H1 (cell line): ENCODE results near the gene N4BP3. TPM values are rescaled to one million over a fixed set of nuclear protein-coding genes. Genes with fewer than 3 reads are reported as not detected.

ENCODE experiments used
- CTCF ChIA-PET: fragments of 300-600 bp; sonication (Branson Sonifier 250); formaldehyde crosslinking; loops from one replicate; lab custom pipeline; 2021; ENCODE audit not compliant: partially characterized antibody; lab: Charles Lee
- POLR2A ChIA-PET: fragments of 300-600 bp; sonication (Branson Sonifier 250); formaldehyde crosslinking; loops from one replicate; lab custom pipeline; 2021; ENCODE audit warnings: inconsistent platforms; ENCODE audit not compliant: partially characterized antibody; lab: Charles Lee
- DNase-seq, 2 experiments: peaks; one replicate each; pipeline versions ENCODE4 v3.0.0 to v3.0.0-alpha.2; 2010 to 2022; ENCODE audit warnings: low spot score in 2 of 2, low read depth in 1 of 2, mixed read lengths in 1 of 2
- FAIRE-seq: peaks from 2 replicates; lab custom pipeline; 2011; peaks lifted over from hg19 to GRCh38; lab: Jason Lieb, UNC
- H2AFZ ChIP-seq: 2 replicates; pipeline ENCODE4 v1.8.1; 2012; ENCODE audit warnings: low read length, inconsistent platforms
- H2AK5ac ChIP-seq: 2 replicates; pipeline ENCODE4 v1.6.1; 2013; ENCODE audit warnings: low read depth, low read length
- H2BK120ac ChIP-seq: replicated peaks from 2 replicates; pipeline ENCODE3; 2013; ENCODE audit warnings: low read depth, low read length, inconsistent platforms
- H2BK12ac ChIP-seq: 2 replicates; pipeline ENCODE4 v1.6.1; 2013; ENCODE audit warnings: low read depth, low read length
- H2BK15ac ChIP-seq: 2 replicates; pipeline ENCODE4 v1.6.1; 2013; ENCODE audit warnings: low read length
- H2BK20ac ChIP-seq: 2 replicates; pipeline ENCODE4 v1.6.1; 2013; ENCODE audit warnings: low read length
- H2BK5ac ChIP-seq: 2 replicates; pipeline ENCODE4 v1.6.1; 2013; ENCODE audit warnings: low read depth, low read length
- H3K14ac ChIP-seq: 2 replicates; pipeline ENCODE4 v1.6.1; 2013; ENCODE audit warnings: inconsistent platforms; ENCODE audit not compliant: insufficient read length
- H3K18ac ChIP-seq: 2 replicates; pipeline ENCODE4 v1.6.1; 2013; ENCODE audit warnings: low read length; ENCODE audit errors: extremely low read depth
- H3K23ac ChIP-seq: 2 replicates; pipeline ENCODE4 v1.6.1; 2013; ENCODE audit warnings: inconsistent platforms; ENCODE audit not compliant: insufficient read length
- H3K23me2 ChIP-seq: 2 replicates; pipeline ENCODE4 v1.6.1; 2013; ENCODE audit warnings: low read depth, low read length
- H3K27ac ChIP-seq: 2 replicates; pipeline ENCODE4 v1.6.1; 2011; ENCODE audit warnings: low read depth, low read length, inconsistent platforms
- H3K27me3 ChIP-seq, 4 experiments: replicated peaks in 1 of 4; 1 replicate in 1 of 4; 2 replicates in 3 of 4; pipeline versions ENCODE4 v1.6.1 to v1.8.1; 2011 to 2013; ENCODE audit warnings: low read length in 3 of 4, mild to moderate bottlenecking in 3 of 4, inconsistent platforms in 2 of 4, mixed read lengths in 2 of 4, moderate library complexity in 1 of 4; ENCODE audit not compliant: control insufficient read depth in 3 of 4, insufficient read depth in 3 of 4; ENCODE audit errors: extremely low read depth in 1 of 4
- H3K36me3 ChIP-seq, 4 experiments: 2 replicates each; pipeline versions ENCODE4 v1.6.1 to v1.8.1; 2011 to 2013; ENCODE audit warnings: mild to moderate bottlenecking in 4 of 4, low read length in 3 of 4, moderate library complexity in 2 of 4, control low read depth in 1 of 4, inconsistent platforms in 1 of 4; ENCODE audit not compliant: insufficient read depth in 4 of 4, control insufficient read depth in 2 of 4
- H3K4ac ChIP-seq: replicated peaks from 2 replicates; pipeline ENCODE3; 2013; ENCODE audit warnings: low read length, low read depth, mixed read lengths, inconsistent platforms; ENCODE audit not compliant: insufficient read length
- H3K4me1 ChIP-seq, 4 experiments: replicated peaks in 1 of 4; 1 replicate in 1 of 4; 2 replicates in 3 of 4; pipeline versions ENCODE4 v1.6.1 to v1.8.1; 2011 to 2013; ENCODE audit warnings: low read length in 3 of 4, inconsistent platforms in 2 of 4, mixed read lengths in 1 of 4; ENCODE audit not compliant: insufficient read depth in 4 of 4, control insufficient read depth in 3 of 4
- H3K4me2 ChIP-seq, 2 experiments: 2 replicates each; pipeline versions ENCODE4 v1.6.1 to v1.8.1; 2011 to 2013; ENCODE audit warnings: low read depth in 2 of 2, low read length in 2 of 2, control low read depth in 1 of 2, inconsistent platforms in 1 of 2, mild to moderate bottlenecking in 1 of 2; ENCODE audit not compliant: insufficient read depth in 1 of 2
- H3K4me3 ChIP-seq, 4 experiments: fragments of 200-600, 300-600 bp in 1 of 4; sonication (generic), shearing (Covaris generic), sonication (Bioruptor Twin) in 1 of 4; 2 replicates each; pipeline versions ENCODE4 v1.5.1 to v1.8.1; 2011 to 2016; ENCODE audit warnings: low read length in 4 of 4, low read depth in 3 of 4, control low read depth in 2 of 4, inconsistent platforms in 2 of 4, mild to moderate bottlenecking in 2 of 4, mixed read lengths in 1 of 4, moderate library complexity in 1 of 4; ENCODE audit not compliant: insufficient read depth in 2 of 4; ENCODE audit errors: extremely low read depth in 1 of 4
- H3K56ac ChIP-seq: replicated peaks from 2 replicates; pipeline ENCODE3; 2013; ENCODE audit warnings: low read depth, mild to moderate bottlenecking, mixed read lengths, low read length, inconsistent platforms; ENCODE audit not compliant: insufficient read length
- H3K79me1 ChIP-seq: 2 replicates; pipeline ENCODE4 v1.6.1; 2013; ENCODE audit warnings: low read depth, low read length, control low read depth
- H3K79me2 ChIP-seq, 2 experiments: 2 replicates each; pipeline versions ENCODE4 v1.6.1 to v1.8.1; 2012 to 2013; ENCODE audit warnings: low read length in 2 of 2, mild to moderate bottlenecking in 2 of 2, inconsistent platforms in 1 of 2; ENCODE audit not compliant: insufficient read depth in 2 of 2, control insufficient read depth in 1 of 2
- H3K9ac ChIP-seq, 4 experiments: replicated peaks in 1 of 4; 1 replicate in 1 of 4; 2 replicates in 3 of 4; pipeline versions ENCODE4 v1.6.1 to v1.8.1; 2011 to 2013; ENCODE audit warnings: low read depth in 3 of 4, low read length in 3 of 4, control low read depth in 2 of 4, mild to moderate bottlenecking in 2 of 4, moderate library complexity in 2 of 4, inconsistent platforms in 1 of 4; ENCODE audit errors: extremely low read depth in 1 of 4
- H3K9me3 ChIP-seq, 2 experiments: 2 replicates each; pipeline versions ENCODE4 v1.6.1 to v1.8.1; 2012 to 2013; ENCODE audit warnings: mild to moderate bottlenecking in 2 of 2, moderate library complexity in 2 of 2, control low read depth in 1 of 2, inconsistent platforms in 1 of 2, low read depth in 1 of 2, low read length in 1 of 2, mixed read lengths in 1 of 2; ENCODE audit not compliant: insufficient read depth in 2 of 2
- H4K20me1 ChIP-seq, 2 experiments: replicated peaks in 1 of 2; 2 replicates each; pipeline versions ENCODE3 to v1.8.1; 2011 to 2013; ENCODE audit warnings: inconsistent platforms in 2 of 2, low read length in 2 of 2, mild to moderate bottlenecking in 1 of 2; ENCODE audit not compliant: insufficient read depth in 2 of 2, control insufficient read depth in 1 of 2
- H4K5ac ChIP-seq: 2 replicates; pipeline ENCODE4 v1.6.1; 2013; ENCODE audit warnings: low read length, low read depth, mixed read lengths, inconsistent platforms; ENCODE audit not compliant: insufficient read length
- H4K8ac ChIP-seq: 2 replicates; pipeline ENCODE4 v1.8.0; 2013; ENCODE audit warnings: mild to moderate bottlenecking, moderate library complexity, low read length, inconsistent platforms; ENCODE audit not compliant: insufficient read depth; ENCODE audit errors: extremely low read depth
- H4K91ac ChIP-seq: replicated peaks from 2 replicates; pipeline ENCODE3; 2013; ENCODE audit warnings: low read length, mixed read lengths, inconsistent platforms; ENCODE audit not compliant: insufficient read length
- ASH2L ChIP-seq: fragments of 200-600, 300-600 bp; sonication (generic); IDR thresholded peaks from one replicate; pipeline ENCODE4 v1.7.1; 2017; ENCODE audit warnings: low read length
- BCL11A ChIP-seq, 2 experiments: IDR thresholded peaks; one replicate each; pipeline ENCODE4 v1.6.1; 2011; ENCODE audit warnings: low read depth in 2 of 2, low read length in 2 of 2, mild to moderate bottlenecking in 2 of 2
- EGR1 ChIP-seq: IDR thresholded peaks from 2 replicates; pipeline ENCODE4 v1.6.1; 2011; ENCODE audit warnings: low read depth, low read length, borderline replicate concordance
- EZH2 ChIP-seq: fragments of 200-600 bp; sonication (generic); IDR thresholded peaks from 2 replicates; pipeline ENCODE4 v1.7.1; 2012; ENCODE audit warnings: low read depth, mild to moderate bottlenecking, moderate library complexity, low read length, inconsistent platforms; ENCODE audit not compliant: severe bottlenecking
- FOSL1 ChIP-seq: IDR thresholded peaks from 2 replicates; pipeline ENCODE4 v1.6.1; 2011; ENCODE audit warnings: mild to moderate bottlenecking, low read depth, low read length, moderate library complexity; ENCODE audit not compliant: insufficient read depth
- JUND ChIP-seq: IDR thresholded peaks from 2 replicates; pipeline ENCODE4 v1.6.1; 2011; ENCODE audit warnings: mild to moderate bottlenecking, improper control_type of control experiment, low read length
- MAFK ChIP-seq: IDR thresholded peaks from 2 replicates; pipeline ENCODE4 v1.6.1; 2012; ENCODE audit warnings: low read depth, mild to moderate bottlenecking, improper control_type of control experiment, low read length
- PHF8 ChIP-seq: fragments of 200-600 bp; sonication (generic); conservative IDR thresholded peaks from 2 replicates; pipeline ENCODE4 v1.7.1; 2012; ENCODE audit warnings: low read depth, mild to moderate bottlenecking, inconsistent platforms, low read length, moderate library complexity
- POLR2A ChIP-seq, 2 experiments: IDR thresholded peaks; 1 replicate in 1 of 2; 2 replicates in 1 of 2; pipeline ENCODE4 v1.6.1; 2011; ENCODE audit warnings: low read depth in 2 of 2, low read length in 2 of 2, mild to moderate bottlenecking in 2 of 2; ENCODE audit errors: control extremely low read depth in 1 of 2
- POLR2AphosphoS5 ChIP-seq: IDR thresholded peaks from 2 replicates; pipeline ENCODE4 v1.6.1; 2011; ENCODE audit warnings: low read depth, low read length
- SP1 ChIP-seq: IDR thresholded peaks from 2 replicates; pipeline ENCODE4 v1.6.1; 2011; ENCODE audit warnings: low read depth, low read length
- TBP ChIP-seq: IDR thresholded peaks from 2 replicates; pipeline ENCODE4 v1.6.1; 2011; ENCODE audit warnings: low read depth, low read length, improper control_type of control experiment
- WGBS, 2 experiments: shearing (Covaris generic) in 1 of 2; methylation state at CpG; one replicate each; pipeline versions ENCODE4 v1.1.6 to v1.1.7; 2013 to 2015; ENCODE audit warnings: low lambda C conversion rate in 2 of 2, mixed read lengths in 2 of 2, inconsistent platforms in 1 of 2, low coverage in 1 of 2, missing lambda C conversion rate in 1 of 2; ENCODE audit not compliant: insufficient replicate concordance in 2 of 2, insufficient coverage in 1 of 2, insufficient read length in 1 of 2; ENCODE audit errors: extremely low coverage in 1 of 2, missing lambda C conversion rate in 1 of 2; 5-methylcytosine and 5-hydroxymethylcytosine counted together
- polyA plus RNA-seq, 7 experiments: library from polyadenylated mRNA; depleted of rRNA in 3 of 7; stranded (reverse) in 5 of 7; unstranded in 2 of 7; fragments of >200 nt in 5 of 7; fragments of 200-250 nt in 2 of 7; gene quantifications; 1 replicate in 5 of 7; 2 replicates in 1 of 7; 4 replicates in 1 of 7; pipeline versions ENCODE4 v1.2.1 to v1.2.3, GENCODE V29; 2011 to 2013; ENCODE audit warnings: missing spikeins in 2 of 7, mixed read lengths in 2 of 7
- total RNA-seq: library from RNA; stranded (reverse); fragmentation: NEBNext Ultra II Directional; extraction: Animal tissue kit (Norgen Biotek cat#: 25700); gene quantifications from 2 replicates; pipeline ENCODE4 v1.2.1, GENCODE V29; 2021
- TF ChIP-seq, protein P1 (sequence below): IDR thresholded peaks from 2 replicates; pipeline ENCODE4 v1.6.1; 2012; ENCODE audit warnings: inconsistent platforms

Gene N4BP3
- total and polyA plus RNA-seq, 2 of the 8 experiments (the other 6 are each of a cell fraction or from before 2014, with no cell fraction given) = 13.1 to 39.2 TPM

DNA sequence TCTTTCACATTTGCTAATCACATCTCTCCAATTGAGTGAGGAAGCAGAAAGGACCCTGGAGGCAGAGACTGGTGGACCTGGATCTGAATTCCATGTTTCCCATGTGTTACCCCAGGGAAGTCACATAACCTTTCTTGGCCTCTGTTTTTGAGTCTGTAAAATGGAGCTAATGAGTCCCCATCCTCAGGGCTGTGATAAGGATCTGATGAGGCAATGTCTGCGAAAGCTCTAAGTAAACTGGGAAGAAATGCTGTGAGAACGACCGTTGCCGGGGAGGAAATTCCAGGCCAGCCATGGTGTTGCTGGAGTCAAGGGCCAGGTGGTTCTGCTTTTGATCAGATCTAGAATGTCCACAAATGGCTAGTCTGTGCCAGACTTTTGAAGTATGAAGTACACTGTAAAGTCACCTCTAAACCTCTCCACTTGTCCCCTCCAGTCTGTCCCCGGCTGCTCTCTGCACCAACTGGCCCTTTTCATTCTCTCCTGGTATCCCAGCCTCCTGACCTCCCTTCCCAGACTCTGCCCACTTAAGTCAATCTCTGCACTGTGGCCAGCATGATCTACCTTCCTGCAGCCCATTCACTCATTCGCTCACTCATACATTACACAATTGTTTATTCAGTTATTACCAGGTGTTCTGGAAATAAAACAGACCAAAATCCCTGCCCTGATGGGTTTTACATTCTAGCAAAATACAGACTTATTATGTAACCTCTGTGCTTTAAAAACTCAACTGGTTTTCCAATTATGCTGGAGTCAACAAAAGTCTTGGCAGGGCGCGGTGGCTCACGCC, 32.5 kb upstream of the N4BP3 start:
- H2AK5ac ChIP-seq = no peak overlapping the region
- no peak overlapping the region for H3K27ac ChIP-seq
- no peaks in the 10 kb centered on the region for H3K36me3 ChIP-seq
- H3K9me3 ChIP-seq = no peaks in the 10 kb centered on the region
- H4K20me1 ChIP-seq = no peaks in the 10 kb centered on the region
- no peak overlapping the region for H3K4me3 ChIP-seq
- no peak overlapping the region for H2BK120ac ChIP-seq
- no peak overlapping the region for H3K56ac ChIP-seq
- DNase-seq = no peak
- no peak overlapping the region for H2BK15ac ChIP-seq
- H3K4me1 ChIP-seq = peaks cover 0 to 15% (median 6%) of the 10 kb centered on the region in 4 experiments; a peak in 3 of 7 replicates
- H4K8ac ChIP-seq = no peak overlapping the region
- peak overlapping the region; percentile 9 for H4K5ac ChIP-seq
- no peak overlapping the region for H3K23ac ChIP-seq
- POLR2A ChIA-PET = interaction anchor here (0.7 to 11.1 kb wide), 11 partner anchors 9 to 68 kb away, joined by 3 to 115 read pairs (median 3); partner anchors contain the start of genes N4BP3 and RMND5B
- H3K18ac ChIP-seq = no peak overlapping the region
- WGBS, 2 experiments = 96% methylated on average over 9 of the region's 9 CpGs; no CpG with 5 or more reads in 1 of the 2 experiments
- no peak overlapping the region for H2BK12ac ChIP-seq
- H3K27me3 ChIP-seq = peaks cover 0 to 2% (median 0%) of the 10 kb centered on the region in 4 experiments; a peak in 2 of 7 replicates
- no peaks in the 10 kb centered on the region for H3K79me2 ChIP-seq
- FAIRE-seq = no peak
- no peak for TF ChIP-seq EGR1
- no peak for TF ChIP-seq MAFK
- no peak for TF ChIP-seq ASH2L
- TF ChIP-seq SP1 = no peak
- no peak for TF ChIP-seq FOSL1
- no peak for TF ChIP-seq JUND
- no peak for TF ChIP-seq POLR2A (IDR thresholded peaks at IDR 0.05; ENCODE audit: control extremely low read depth in 1 of 2, low read depth in 2 of 2, low read length in 2 of 2)
- TF ChIP-seq EZH2 = no peak
- TF ChIP-seq BCL11A (IDR thresholded peaks at IDR 0.05; ENCODE audit: low read depth in 2 of 2, low read length in 2 of 2) = no peak
- no peak for TF ChIP-seq POLR2AphosphoS5
- no peak for TF ChIP-seq TBP
- TF ChIP-seq PHF8 = no peak
- TF ChIP-seq, protein P1, sequence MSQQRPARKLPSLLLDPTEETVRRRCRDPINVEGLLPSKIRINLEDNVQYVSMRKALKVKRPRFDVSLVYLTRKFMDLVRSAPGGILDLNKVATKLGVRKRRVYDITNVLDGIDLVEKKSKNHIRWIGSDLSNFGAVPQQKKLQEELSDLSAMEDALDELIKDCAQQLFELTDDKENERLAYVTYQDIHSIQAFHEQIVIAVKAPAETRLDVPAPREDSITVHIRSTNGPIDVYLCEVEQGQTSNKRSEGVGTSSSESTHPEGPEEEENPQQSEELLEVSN = no peak
- TF ChIP-seq, all 59 proteins: peak for 0
- H3K4ac ChIP-seq = no peak overlapping the region
- H4K91ac ChIP-seq = no peak overlapping the region
- no peak overlapping the region for H3K4me2 ChIP-seq
- H2BK5ac ChIP-seq = no peak overlapping the region
- no peak overlapping the region for H3K9ac ChIP-seq
- H3K79me1 ChIP-seq = no peaks in the 10 kb centered on the region
- peak overlapping the region; percentile 16; the same call in 1 of the 2 replicates for H2BK20ac ChIP-seq
- H2AFZ ChIP-seq = no peak overlapping the region
- H3K23me2 ChIP-seq = no peaks in the 10 kb centered on the region
- H3K14ac ChIP-seq = no peak overlapping the region
- CTCF ChIA-PET = interaction anchor here (0.8 to 14.6 kb wide), 6 partner anchors 9 to 71 kb away, joined by 3 to 515 read pairs (median 4); partner anchors contain the start of genes N4BP3 and NHP2
